Measurements from ENCODE around the gene CPSF3. TPM values are rescaled to one million over a fixed set of nuclear protein-coding genes. Genes with fewer than 3 reads are reported as not detected.

CPSF3 gene
- total and polyA plus RNA-seq, 2 experiments from 2014 or later = 39.6 to 40.3 TPM

DNA sequence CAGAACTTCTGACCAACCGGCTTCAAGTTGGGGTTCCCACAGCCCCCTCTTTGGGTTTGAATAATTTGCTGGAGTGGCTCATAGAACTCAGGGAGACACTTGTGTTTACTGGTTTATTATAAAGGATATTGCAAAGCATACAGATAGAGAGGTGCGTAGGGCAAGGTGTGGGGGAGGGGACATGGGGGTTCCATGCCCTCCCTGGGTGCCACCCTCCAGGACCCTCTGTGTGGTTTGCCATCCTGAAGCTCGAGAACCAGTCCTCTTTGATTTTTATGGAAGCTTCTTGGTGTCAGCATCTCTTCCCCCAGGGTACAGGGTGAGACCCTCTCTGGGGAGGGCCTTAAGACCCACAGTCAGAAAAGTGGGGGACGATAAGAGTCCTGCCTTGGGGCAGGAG is 38.9 kb upstream of the CPSF3 start:
- no peak overlapping the region for H3K4me2 ChIP-seq (ENCODE audit: unreplicated experiment)
- no peaks in the 10 kb centered on the region for H3K9me2 ChIP-seq (ENCODE audit: insufficient read depth)
- no peak overlapping the region for H2AFZ ChIP-seq
- no peaks in the 10 kb centered on the region for H4K20me1 ChIP-seq (ENCODE audit: insufficient read depth)
- H3K9me3 ChIP-seq (ENCODE audit: low read depth) = no peaks in the 10 kb centered on the region
- 86 to 89% methylated on average over 4 of the region's 4 CpGs for WGBS, 2 experiments (ENCODE audit: low coverage in 1 of 2, low lambda C conversion rate in 2 of 2, missing lambda C conversion rate in 2 of 2)
- peaks cover 41% of the 10 kb centered on the region for H3F3A ChIP-seq (ENCODE audit: insufficient read depth)
- no peaks in the 10 kb centered on the region for H3K27me3 ChIP-seq (replicated peaks; ENCODE audit: insufficient read depth)
- in situ Hi-C loops (cut with MboI) = no loop called here
- H3K4me1 ChIP-seq (ENCODE audit: insufficient read depth) = peaks cover 22% of the 10 kb centered on the region
- no peak overlapping the region for H3K9ac ChIP-seq
- H3K4me3 ChIP-seq = no peak overlapping the region
- no peak for DNase-seq
- TF ChIP-seq EZH2 (IDR thresholded peaks at IDR 0.05; ENCODE audit: insufficient read depth, poor library complexity, severe bottlenecking) = no peak
- peaks cover 59% of the 10 kb centered on the region for H3K36me3 ChIP-seq (ENCODE audit: low read depth)
- peaks cover 19% of the 10 kb centered on the region for H3K79me2 ChIP-seq (ENCODE audit: insufficient read depth)
- H3K27ac ChIP-seq = no peak overlapping the region

DNA sequence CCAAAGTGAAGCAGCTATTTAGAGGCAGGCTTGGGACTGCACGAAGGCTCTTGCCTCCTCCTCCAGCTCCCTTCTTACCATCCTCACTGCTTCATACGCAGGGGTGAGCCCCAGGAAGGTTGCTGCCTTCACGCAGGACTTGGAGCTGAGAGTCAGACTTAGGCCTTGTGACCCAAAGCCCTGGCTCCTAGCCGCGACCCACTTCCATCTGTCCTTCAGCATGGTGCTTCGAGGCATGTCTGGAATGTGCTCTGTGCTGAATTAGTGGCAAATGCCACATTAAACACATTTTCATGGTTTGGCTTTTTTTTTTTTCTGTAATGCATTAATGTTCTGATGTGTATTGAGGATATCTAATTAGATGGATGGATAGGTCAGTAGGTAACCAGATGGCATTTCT is 37.6 kb upstream of the CPSF3 start:
- H3K9me2 ChIP-seq (ENCODE audit: insufficient read depth) = no peaks in the 10 kb centered on the region
- H3K9me3 ChIP-seq (ENCODE audit: low read depth) = no peaks in the 10 kb centered on the region
- no peak for TF ChIP-seq EZH2phosphoT487 (IDR thresholded peaks at IDR 0.05; ENCODE audit: insufficient read depth, low read depth)
- TF ChIP-seq EZH2 (IDR thresholded peaks at IDR 0.05; ENCODE audit: insufficient read depth, poor library complexity, severe bottlenecking) = no peak
- in situ Hi-C loops (cut with MboI) = no loop called here
- no peak overlapping the region for H3K4me3 ChIP-seq
- no peak overlapping the region for H2AFZ ChIP-seq
- H3K27me3 ChIP-seq (replicated peaks; ENCODE audit: insufficient read depth) = no peaks in the 10 kb centered on the region
- H3F3A ChIP-seq (ENCODE audit: insufficient read depth) = peaks cover 28% of the 10 kb centered on the region
- H4K20me1 ChIP-seq (ENCODE audit: insufficient read depth) = no peaks in the 10 kb centered on the region
- H3K4me1 ChIP-seq (ENCODE audit: insufficient read depth) = peaks cover 12% of the 10 kb centered on the region
- 95 to 97% methylated on average over 6 of the region's 6 CpGs for WGBS, 2 experiments (ENCODE audit: low coverage in 1 of 2, low lambda C conversion rate in 2 of 2, missing lambda C conversion rate in 2 of 2)
- H3K79me2 ChIP-seq (ENCODE audit: insufficient read depth) = peaks cover 12% of the 10 kb centered on the region; the same call in 1 of the 2 replicates
- H3K27ac ChIP-seq = no peak overlapping the region
- no peak overlapping the region for H3K9ac ChIP-seq
- no peak for DNase-seq
- H3K36me3 ChIP-seq (ENCODE audit: low read depth) = peaks cover 66% of the 10 kb centered on the region
- no peak overlapping the region for H3K4me2 ChIP-seq (ENCODE audit: unreplicated experiment)

DNA sequence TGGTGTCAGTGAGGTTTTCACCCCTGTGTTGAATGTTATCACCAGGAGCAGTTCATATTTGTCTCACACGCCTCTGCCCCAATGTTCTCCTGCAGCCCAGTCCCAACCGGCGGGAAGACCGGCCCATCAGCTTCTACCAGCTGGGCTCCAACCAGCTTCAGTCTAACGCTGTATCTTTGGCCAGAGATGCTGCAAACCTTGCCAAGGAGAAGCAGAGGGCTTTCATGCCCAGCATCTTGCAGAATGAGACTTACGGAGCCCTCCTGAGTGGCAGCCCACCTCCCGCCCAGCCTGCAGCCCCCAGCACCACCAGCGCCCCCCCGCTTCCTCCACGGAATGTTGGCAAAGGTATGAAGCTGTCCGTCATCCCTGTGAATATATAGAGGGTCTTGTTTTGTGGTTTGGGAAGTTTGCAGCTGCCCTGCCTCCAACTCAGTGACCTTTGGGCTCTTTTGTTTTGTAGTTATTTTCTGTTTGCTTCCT is 35.2 kb upstream of the CPSF3 start:
- no peak for TF ChIP-seq EZH2 (IDR thresholded peaks at IDR 0.05; ENCODE audit: insufficient read depth, poor library complexity, severe bottlenecking)

DNA sequence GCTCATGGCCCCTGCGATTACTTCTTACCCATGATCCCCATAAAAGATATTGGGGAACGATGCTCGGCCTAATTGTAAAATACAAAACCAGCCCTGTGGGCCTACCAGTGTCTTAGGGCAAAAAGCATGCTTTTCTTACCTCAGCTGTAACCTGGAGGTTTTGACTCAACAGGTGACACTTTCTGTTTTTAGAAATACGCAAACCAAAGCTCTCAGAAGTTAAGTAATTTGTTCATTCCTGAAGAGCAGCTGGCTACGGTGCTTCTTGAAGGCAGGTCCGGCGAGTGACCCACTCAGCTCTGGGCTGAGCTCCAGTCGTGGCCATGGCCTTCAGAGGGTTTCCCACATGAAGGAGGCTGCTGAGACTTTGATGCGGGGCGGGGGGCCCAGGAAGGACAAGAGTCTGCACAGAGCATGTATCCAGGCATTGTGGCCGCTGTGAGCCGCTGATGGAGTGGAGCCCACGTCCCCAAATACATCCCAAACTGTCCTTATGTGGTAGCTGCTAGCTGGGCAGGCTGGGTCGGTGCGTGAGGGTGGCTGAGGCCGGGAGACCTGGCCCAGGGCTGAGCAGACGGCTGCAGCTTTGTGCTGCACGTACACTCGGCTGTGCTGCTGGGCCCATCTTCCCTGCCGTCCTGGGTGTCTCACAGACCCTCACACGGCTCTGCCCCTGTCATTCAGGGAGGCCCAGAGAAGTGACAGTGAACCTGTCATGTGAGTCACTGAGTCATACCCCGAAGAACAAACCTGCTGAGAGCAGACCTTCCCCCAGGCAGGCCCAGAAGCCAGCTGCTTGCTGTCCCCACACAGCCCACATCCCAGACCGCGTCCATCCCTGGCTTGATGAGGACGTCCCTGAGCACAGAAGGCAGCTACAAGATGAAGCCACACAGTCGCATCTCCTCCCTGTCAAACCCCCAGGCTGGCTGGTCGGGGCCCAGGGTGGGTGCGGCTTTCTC is 34.2 kb upstream of the CPSF3 start:
- H3K27me3 ChIP-seq (replicated peaks; ENCODE audit: insufficient read depth) = no peaks in the 10 kb centered on the region
- WGBS, 2 experiments (ENCODE audit: low coverage in 1 of 2, low lambda C conversion rate in 2 of 2, missing lambda C conversion rate in 2 of 2) = 89 to 90% methylated on average over 28 of the region's 28 CpGs
- in situ Hi-C loops (cut with MboI) = no loop called here
- H3K9me3 ChIP-seq (ENCODE audit: low read depth) = no peaks in the 10 kb centered on the region
- H3K4me3 ChIP-seq = no peak overlapping the region
- TF ChIP-seq EZH2phosphoT487 (IDR thresholded peaks at IDR 0.05; ENCODE audit: insufficient read depth, low read depth) = no peak
- no peak for DNase-seq
- no peak overlapping the region for H3K9ac ChIP-seq
- no peak overlapping the region for H2AFZ ChIP-seq
- peaks cover 10% of the 10 kb centered on the region; the same call in 1 of the 2 replicates for H3K79me2 ChIP-seq (ENCODE audit: insufficient read depth)
- H3K9me2 ChIP-seq (ENCODE audit: insufficient read depth) = no peaks in the 10 kb centered on the region
- no peaks in the 10 kb centered on the region for H3K4me1 ChIP-seq (ENCODE audit: insufficient read depth)
- no peaks in the 10 kb centered on the region for H4K20me1 ChIP-seq (ENCODE audit: insufficient read depth)
- H3K36me3 ChIP-seq (ENCODE audit: low read depth) = peaks cover 73% of the 10 kb centered on the region
- no peak overlapping the region for H3K27ac ChIP-seq
- H3K4me2 ChIP-seq (ENCODE audit: unreplicated experiment) = no peak overlapping the region
- peaks cover 8% of the 10 kb centered on the region; the same call in 1 of the 2 replicates for H3F3A ChIP-seq (ENCODE audit: insufficient read depth)

More for the DNA sequence above, 35.2 kb upstream of the CPSF3 start:
- peaks cover 70% of the 10 kb centered on the region for H3K36me3 ChIP-seq (ENCODE audit: low read depth)
- no peak overlapping the region for H3K4me2 ChIP-seq (ENCODE audit: unreplicated experiment)
- no peak overlapping the region for H3K4me3 ChIP-seq
- no peaks in the 10 kb centered on the region for H3K9me2 ChIP-seq (ENCODE audit: insufficient read depth)
- H4K20me1 ChIP-seq (ENCODE audit: insufficient read depth) = no peaks in the 10 kb centered on the region
- H2AFZ ChIP-seq = no peak overlapping the region
- no peak for DNase-seq
- in situ Hi-C loops (cut with MboI) = no loop called here
- H3K79me2 ChIP-seq (ENCODE audit: insufficient read depth) = peaks cover 10% of the 10 kb centered on the region; the same call in 1 of the 2 replicates
- no peak overlapping the region for H3K9ac ChIP-seq
- H3K27me3 ChIP-seq (replicated peaks; ENCODE audit: insufficient read depth) = no peaks in the 10 kb centered on the region
- WGBS, 2 experiments (ENCODE audit: low coverage in 1 of 2, low lambda C conversion rate in 2 of 2, missing lambda C conversion rate in 2 of 2) = 86 to 90% methylated on average over 9 to 11 of the region's 11 CpGs
- no peak overlapping the region for H3K27ac ChIP-seq
- no peaks in the 10 kb centered on the region for H3K4me1 ChIP-seq (ENCODE audit: insufficient read depth)
- H3F3A ChIP-seq (ENCODE audit: insufficient read depth) = peaks cover 8% of the 10 kb centered on the region; the same call in 1 of the 2 replicates
- no peaks in the 10 kb centered on the region for H3K9me3 ChIP-seq (ENCODE audit: low read depth)

All from GM23248 (cell line).